Measurements from ENCODE around the gene SF3B1.
"Not testable (repeated sequence)": the region's sequence is repeated elsewhere in the genome, so short reads cannot be mapped to it uniquely, and the experiment has no call there.

The SF3B1 gene

DNA sequence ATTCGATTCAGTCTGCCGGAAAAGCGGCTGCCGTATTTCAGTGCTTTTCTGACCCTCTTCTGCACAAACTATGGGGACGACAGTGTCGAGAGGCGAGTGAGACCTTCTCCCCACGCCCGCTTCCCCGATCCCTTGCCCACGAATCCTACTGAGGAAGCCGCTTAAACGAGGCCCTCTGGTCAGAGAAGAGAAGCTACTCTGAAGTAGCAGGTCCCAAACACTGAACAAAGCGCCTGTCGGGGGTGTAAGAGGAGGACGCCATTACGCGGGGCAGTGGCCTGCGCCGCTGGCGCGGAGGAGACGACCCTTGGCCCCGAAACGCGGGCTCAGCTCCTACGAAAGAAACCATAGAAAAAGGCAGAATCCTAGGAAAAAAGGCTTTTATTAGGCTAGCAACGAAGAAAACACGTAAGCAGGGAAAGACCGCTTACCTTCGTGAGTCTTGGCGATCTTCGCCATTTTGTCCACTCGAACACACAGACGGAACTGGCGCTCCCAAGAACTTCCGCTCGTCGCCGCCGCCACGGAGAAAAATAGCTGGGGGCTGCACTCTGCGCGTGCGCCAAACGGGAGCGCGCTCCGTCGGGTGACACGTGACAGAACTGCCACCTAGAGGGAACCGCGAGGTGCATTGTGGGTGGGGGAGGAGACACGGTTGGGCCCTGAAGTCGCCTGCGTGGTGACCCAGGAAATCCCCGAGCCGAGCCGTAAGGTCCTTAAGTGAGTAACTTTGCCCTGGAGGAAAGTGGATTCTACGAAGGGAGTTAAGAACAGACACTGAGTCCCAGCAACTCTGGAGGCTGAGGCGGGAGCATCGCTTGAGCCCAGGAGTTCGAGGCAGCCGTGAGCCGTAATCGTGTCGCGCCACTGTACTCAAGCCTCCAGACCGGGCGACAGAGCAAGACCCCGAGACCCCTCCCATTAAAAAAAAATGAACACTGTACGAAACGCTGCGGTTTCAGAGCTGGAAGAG lies at the start of gene SF3B1:
SF3B1 (minus strand) TSS at position 488 of the 973 bp plus-strand sequence; CDS start at position 459, 29 bp downstream.
- DNase-seq (ENCODE audit: low spot score): peak; percentile 99

DNA sequence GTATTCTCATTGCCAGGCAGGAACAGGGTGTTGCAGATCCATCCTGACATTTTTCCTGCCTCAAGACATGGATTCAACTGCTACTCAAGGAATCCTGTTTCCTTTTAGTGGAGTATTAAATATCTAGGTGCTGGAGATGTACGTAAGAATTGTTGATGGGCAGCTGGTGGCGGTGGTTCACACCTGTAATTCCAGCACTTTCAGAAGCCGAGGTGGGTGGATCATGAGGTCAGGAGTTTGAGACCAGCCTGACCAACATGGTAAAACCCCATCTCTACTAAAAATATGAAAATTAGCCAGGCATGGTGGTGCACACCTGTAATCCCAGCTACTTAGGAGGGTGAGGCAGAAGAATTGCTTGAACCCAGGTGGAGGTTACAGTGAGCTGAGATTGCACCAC lies 49.4 kb upstream of the SF3B1 start:
- not testable (repeated sequence) for DNase-seq (ENCODE audit: low spot score)

DNA sequence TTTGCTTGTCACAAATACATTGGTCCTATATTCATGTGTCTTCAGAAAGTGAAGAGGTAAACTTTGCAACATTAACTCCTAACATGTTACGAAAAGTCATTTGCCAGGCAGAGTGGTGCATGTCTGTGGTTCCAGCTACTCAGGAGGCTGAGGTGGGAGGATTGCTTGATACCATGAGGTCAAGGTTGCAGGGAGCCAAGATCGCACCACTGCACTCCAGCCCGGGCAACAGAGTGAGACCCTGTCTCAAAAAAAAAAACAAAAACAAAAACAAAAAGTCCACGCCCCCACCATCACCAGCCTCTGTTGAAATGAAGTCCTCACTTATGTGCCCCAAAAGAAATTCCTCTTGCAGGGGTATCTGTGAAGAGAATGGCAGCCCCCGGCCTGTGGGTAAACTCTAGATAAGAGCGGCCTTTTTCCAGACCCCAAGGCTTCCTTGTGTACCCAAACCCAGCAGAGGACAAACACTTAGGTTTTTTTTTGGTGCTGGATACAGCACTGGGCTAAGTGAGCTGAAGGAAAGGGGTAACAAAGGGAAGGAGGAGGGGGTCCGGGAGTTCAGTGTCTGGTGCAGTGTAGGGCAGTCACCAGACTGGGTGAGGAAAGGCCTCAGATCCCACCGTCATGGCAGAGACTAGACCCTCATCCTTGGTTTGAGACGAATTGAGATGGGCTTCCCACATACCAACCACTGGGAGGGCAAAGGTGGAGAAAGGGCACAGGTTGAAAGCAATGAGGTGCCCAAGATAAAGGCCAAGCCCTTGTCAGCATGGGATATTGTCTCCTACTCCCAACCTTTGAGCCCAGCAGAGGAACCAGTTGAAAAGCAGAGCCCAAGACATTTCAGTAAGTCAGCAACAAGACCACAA lies 45.6 kb upstream of the SF3B1 start:
- DNase-seq (ENCODE audit: low spot score): no peak

DNA sequence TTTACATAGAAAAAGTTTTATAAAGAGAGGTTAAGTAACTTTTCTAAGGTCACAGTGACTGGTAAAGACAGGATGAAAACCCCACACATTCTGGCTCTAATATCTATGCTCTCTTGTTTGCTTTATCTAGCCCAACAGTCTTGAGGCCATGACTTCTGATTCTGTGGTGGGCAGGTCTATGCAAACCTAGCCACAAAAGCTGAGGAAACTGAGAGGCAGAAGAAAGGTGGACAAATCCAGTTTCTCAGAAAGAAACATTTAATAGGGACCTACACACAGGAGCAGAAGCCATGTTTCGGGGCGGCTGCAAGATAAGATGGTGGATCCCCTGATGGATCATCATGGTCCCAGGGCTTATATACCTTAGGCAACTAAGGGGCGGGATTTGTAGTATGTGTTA lies 43.0 kb upstream of the SF3B1 start:
- no peak for DNase-seq (ENCODE audit: low spot score)

DNA sequence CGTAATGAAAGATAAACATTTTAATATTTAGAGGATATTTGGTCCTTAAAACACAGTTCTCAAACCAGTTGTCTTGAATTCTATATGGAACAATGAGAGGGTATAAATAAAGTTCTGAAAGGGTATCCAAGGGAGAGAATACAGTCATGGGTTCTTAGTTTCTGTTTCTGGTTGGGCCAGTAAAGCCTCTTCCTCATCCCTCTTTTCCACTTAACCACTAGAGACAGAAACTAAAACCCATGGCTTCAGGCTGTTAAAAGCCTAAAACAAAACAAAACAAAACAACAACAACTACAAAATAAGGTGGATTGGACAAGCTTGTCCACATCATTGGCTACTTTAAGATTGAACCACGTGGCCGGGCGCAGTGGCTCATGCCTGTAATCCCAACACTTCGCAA lies 37.3 kb upstream of the SF3B1 start:
- no peak for DNase-seq (ENCODE audit: low spot score)

DNA sequence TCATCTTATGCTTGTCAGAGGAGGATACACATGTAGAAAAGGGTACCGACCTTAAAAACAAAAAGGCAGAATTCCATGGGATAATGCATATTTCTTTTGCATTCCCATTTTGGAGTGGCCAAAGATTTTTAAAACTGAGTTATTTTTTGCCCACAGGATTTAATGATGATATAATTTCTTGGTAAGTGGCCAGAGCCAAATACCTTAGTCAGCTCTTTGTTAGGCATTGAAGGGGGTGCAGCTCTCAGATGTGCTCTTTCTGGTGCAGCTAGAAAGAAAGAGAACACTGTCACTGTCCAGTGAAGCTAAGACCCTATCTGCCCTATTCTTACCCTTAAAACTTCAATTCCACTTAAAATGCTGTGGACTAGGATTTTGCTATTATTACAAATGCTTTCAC lies 29.3 kb upstream of the SF3B1 start:
- DNase-seq (ENCODE audit: low spot score): no peak

DNA sequence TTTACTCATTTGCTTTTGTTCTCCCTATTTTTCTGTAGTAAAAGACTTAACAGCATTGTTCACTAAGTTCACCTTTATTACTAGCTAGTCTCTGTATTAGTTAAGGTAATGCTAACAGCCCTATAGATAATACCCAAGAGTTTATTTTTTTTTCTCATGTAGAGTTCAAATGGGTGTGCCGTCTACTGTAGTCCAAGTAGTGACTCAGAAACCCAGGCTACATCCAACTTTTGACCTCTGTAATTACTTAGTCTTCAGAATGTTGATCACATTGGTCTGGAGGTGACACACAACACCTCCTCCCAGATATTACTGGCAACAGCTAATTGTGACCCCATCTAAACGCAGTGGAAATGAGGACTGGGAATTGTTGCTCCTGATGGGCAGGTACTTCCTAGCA lies 26.2 kb upstream of the SF3B1 start:
- DNase-seq (ENCODE audit: low spot score): no peak

- no peak for DNase-seq (ENCODE audit: low spot score)
Measured at GRCh38 chr2:197460649-197461048, 25.8 kb upstream of the SF3B1 start.

GRCh38 chr2:197455428-197455827 lies 20.6 kb upstream of the SF3B1 start:
- no peak for DNase-seq (ENCODE audit: low spot score)

GRCh38 chr2:197454923-197455322 lies 20.1 kb upstream of the SF3B1 start:
- DNase-seq (ENCODE audit: low spot score): no peak

GRCh38 chr2:197453914-197454398 lies 19.1 kb upstream of the SF3B1 start:
- DNase-seq (ENCODE audit: low spot score): no peak

DNA sequence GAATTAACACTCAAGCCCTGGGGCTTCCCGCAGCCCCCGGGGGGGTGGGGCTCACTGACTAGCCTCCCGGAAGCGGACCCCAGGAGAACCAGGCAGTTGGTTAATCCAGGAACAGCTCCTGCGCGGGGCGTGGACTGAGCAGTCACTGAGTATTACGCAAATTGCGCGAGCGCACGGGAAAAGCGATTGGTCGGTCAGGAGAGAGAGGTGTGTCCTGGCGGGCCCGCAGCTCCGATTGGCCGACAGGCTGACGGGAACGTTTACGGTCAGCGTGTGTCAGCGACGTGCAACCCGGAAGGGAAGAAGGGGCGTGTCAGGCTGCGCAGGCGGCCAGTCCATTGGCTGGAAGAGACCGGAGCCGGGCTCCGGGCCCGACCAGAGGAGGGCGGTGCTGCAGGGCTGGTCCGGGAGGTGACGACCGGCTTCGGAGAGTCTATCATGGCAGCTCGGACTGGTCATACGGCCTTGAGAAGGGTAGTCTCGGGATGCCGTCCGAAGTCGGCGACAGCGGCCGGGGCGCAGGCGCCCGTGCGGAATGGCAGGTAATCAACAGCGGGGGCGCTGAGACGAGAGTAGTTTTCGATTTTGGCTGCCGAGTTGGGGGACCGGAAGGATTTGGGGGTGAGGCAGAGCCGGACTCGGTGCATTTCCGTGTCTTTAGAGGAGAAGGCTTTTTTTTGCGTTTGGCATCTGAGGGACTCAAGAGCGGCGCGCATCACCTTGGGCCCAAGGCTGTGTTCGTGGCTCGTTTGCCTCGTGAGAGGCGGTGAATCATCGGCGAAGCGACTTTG lies 18.5 kb upstream of the SF3B1 start, which contains the start of gene COQ10B:
COQ10B (plus strand) TSS at position 430 of the 791 bp plus-strand sequence; CDS start at position 439, 9 bp downstream.
- DNase-seq (ENCODE audit: low spot score): peak; percentile 99

DNA sequence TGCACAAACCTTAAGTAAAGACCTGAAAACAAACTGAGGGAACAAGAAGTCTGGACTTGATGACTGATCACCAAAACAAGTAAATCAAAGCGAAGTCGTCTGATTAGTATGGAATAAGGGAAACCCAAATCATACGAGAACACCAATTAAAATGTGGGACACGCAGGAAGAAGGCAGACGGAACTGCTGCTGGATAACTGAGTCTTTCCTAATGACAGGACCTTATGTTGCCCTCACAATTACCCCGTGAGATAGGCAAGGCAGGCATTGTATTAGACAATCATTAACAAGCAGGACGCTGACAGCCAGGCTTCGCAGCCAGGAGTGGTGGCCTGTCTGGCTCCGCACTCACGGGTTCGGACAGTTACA lies 17.9 kb upstream of the SF3B1 start:
- DNase-seq (ENCODE audit: low spot score): no peak

GRCh38 chr2:197450935-197451358 lies 16.1 kb upstream of the SF3B1 start:
- not testable (repeated sequence) for DNase-seq (ENCODE audit: low spot score)

DNA sequence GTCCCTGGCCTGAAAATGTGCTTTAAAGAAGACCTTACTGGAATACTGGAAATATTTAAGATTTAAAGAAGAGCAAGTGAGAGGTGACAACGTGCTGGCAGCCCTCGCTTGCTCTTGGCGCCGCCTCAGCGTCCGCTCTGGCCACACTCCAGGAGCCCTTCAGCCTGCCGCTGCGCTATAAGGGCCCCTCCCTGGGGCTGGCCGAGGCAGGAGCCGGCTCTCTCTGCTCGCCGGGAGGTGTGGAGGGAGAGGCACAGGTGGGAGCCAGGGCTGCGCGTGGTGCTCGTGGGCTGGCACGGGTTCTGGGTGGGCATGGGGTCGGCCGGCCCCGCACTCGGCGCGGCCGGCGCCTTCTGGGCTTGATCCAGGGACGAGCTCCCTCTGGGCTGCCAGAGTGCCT lies 15.6 kb upstream of the SF3B1 start:
- DNase-seq (ENCODE audit: low spot score): no peak

- no peak for DNase-seq (ENCODE audit: low spot score)
Measured at GRCh38 chr2:197446844-197447243, 12.0 kb upstream of the SF3B1 start.

GRCh38 chr2:197445746-197446145 lies 10.9 kb upstream of the SF3B1 start:
- DNase-seq (ENCODE audit: low spot score): no peak

DNA sequence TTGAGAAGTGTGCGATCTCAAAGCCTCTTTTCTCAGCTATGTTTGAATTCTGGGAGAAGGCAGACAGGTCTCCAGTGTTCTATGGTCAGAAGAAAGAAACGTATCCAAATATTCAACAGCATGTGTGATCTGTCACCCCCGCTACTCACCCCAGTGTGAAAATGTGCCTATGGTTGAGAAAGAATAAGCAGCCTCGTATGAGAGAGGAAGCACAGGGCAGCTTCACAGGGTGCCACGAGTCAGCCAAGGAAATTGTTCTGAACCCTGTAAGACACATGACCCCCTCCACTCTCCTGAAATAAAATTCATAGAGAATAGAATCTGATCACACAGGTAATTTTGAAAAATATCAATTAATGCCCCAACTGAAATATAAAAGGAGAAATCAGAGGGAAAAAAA lies 8.0 kb upstream of the SF3B1 start:
- DNase-seq (ENCODE audit: low spot score): no peak

DNA sequence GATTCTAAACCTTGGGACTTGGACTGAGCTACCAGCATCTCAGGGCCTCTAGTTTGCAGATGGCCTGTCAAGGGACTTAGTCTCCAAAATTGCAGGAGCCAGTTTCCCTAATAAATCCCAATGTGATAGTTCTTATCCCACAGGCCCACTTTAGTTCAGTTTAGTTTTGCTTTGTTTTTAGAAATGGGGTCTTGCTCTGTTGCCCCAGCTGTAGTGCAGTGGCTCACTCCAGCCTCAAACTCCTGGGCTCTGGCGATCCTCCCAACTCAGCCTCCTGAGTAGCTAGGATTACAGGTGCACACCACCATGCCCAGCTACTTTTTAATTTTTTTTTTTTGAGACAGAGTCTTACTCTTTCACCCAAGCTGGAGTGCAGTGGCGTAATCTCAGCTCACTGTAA lies 2.6 kb upstream of the SF3B1 start:
- no peak for DNase-seq (ENCODE audit: low spot score)

GRCh38 chr2:197435598-197436420 lies 981 bp upstream of the SF3B1 start:
- DNase-seq (ENCODE audit: low spot score): no peak
